Lung (tissue), 12 donors: ENCODE data around the gene SNCA. TPM values are rescaled to one million over a fixed set of nuclear protein-coding genes. Genes with fewer than 3 reads are reported as not detected.

Experiments
- ATAC-seq: fragments of 200-7000 bp; cut with Tn5 transposase; one replicate; pipeline ENCODE4 v1.9.1; 2020; ENCODE audit warnings: moderate number of reproducible peaks; ENCODE audit not compliant: insufficient read depth, low FRiP score
- DNase-seq, 3 donors: peaks; one replicate each; pipeline ENCODE4 v3.0.0-alpha.2; 2013 to 2017
- H3K27ac ChIP-seq, 2 donors: one replicate each; pipeline ENCODE4 v1.5.1; 2013; ENCODE audit warnings: mild to moderate bottlenecking in 2 of 2, moderate library complexity in 2 of 2, control low read depth in 1 of 2, inconsistent platforms in 1 of 2, low read depth in 1 of 2, low read length in 1 of 2
- H3K27me3 ChIP-seq, 3 donors: one replicate each; pipeline ENCODE4 v1.5.1; 2013; ENCODE audit warnings: low read length in 2 of 3; ENCODE audit not compliant: control insufficient read depth in 3 of 3, insufficient read depth in 3 of 3
- H3K36me3 ChIP-seq, 4 donors: one replicate each; pipeline ENCODE4 v1.5.1; 2013; ENCODE audit warnings: low read length in 4 of 4, mild to moderate bottlenecking in 1 of 4, moderate library complexity in 1 of 4; ENCODE audit not compliant: control insufficient read depth in 4 of 4, insufficient read depth in 4 of 4
- H3K4me1 ChIP-seq, 5 donors: one replicate each; pipeline ENCODE4 v1.5.1; 2013; ENCODE audit warnings: low read length in 5 of 5, mild to moderate bottlenecking in 2 of 5, moderate library complexity in 1 of 5; ENCODE audit not compliant: control insufficient read depth in 5 of 5, insufficient read depth in 5 of 5
- H3K4me3 ChIP-seq: one replicate; pipeline ENCODE4 v1.5.1; 2013; ENCODE audit warnings: mild to moderate bottlenecking, control low read depth, moderate library complexity
- H3K9ac ChIP-seq, 2 donors: one replicate each; pipeline ENCODE4 v1.5.1; 2013; ENCODE audit warnings: low read length in 2 of 2, control low read depth in 1 of 2; ENCODE audit not compliant: insufficient read depth in 1 of 2
- H3K9me3 ChIP-seq, 4 donors: one replicate each; pipeline ENCODE4 v1.5.1; 2013; ENCODE audit warnings: low read length in 3 of 4, mild to moderate bottlenecking in 1 of 4, moderate library complexity in 1 of 4; ENCODE audit not compliant: control insufficient read depth in 4 of 4, insufficient read depth in 3 of 4
- CTCF ChIP-seq: IDR thresholded peaks from 2 replicates; pipeline ENCODE4 v1.5.1; 2012; ENCODE audit warnings: mild to moderate bottlenecking; ENCODE audit errors: control extremely low read depth, extremely low read depth
- WGBS, 2 donors: extraction: QIAGEN DNeasy Blood & Tissue Kit; methylation state at CpG; one replicate each; pipeline ENCODE4 v1.1.7; 2013; 5-methylcytosine and 5-hydroxymethylcytosine counted together
- polyA plus RNA-seq, 2 donors: library from polyadenylated mRNA; stranded (reverse); fragments of 200-250 nt; gene quantifications; one replicate each; pipeline ENCODE4 v1.2.1, GENCODE V29; 2013
- total RNA-seq, 2 donors: library from RNA; depleted of rRNA in 1 of 2; stranded (reverse); fragments of >200 nt in 1 of 2; gene quantifications; one replicate each; pipeline ENCODE4 v1.2.1, GENCODE V29; 2014 to 2021
- donor health status: control.
- donor health status: control.
- donor health status: Bipolar disorder and iron deficiency.
- donor health status: healthy.
- donor health status: DM: yes; HTN: yes; CAD: no.

SNCA gene
- total and polyA plus RNA-seq, 4 donors = 7.1 to 60.4 (median 12.3) TPM

- H3K4me1 ChIP-seq = no peaks in the 10 kb centered on the region
- no peak for TF ChIP-seq CTCF
- 90 to 92% methylated on average over 4 of the region's 4 CpGs for WGBS, 2 donors
- H3K9me3 ChIP-seq = no peaks in the 10 kb centered on the region
- no peaks in the 10 kb centered on the region for H3K27me3 ChIP-seq
- H3K4me3 ChIP-seq = no peak overlapping the region
- H3K9ac ChIP-seq = no peak overlapping the region
- no peak overlapping the region for H3K27ac ChIP-seq
- peaks cover 0 to 2% (median 0%) of the 10 kb centered on the region in 4 donors for H3K36me3 ChIP-seq
- ATAC-seq (no peak), DNase-seq (no peak)
Observed at GRCh38 chr4:89739311-89739988, 97.5 kb downstream of the SNCA start.

- Histone ChIP-seq H3K4me1 (no peaks in the 10 kb centered on the region), H3K9me3 (no peaks in the 10 kb centered on the region), H3K4me3 (no peak overlapping the region), H3K27ac (no peak overlapping the region), H3K9ac (no peak overlapping the region), H3K27me3 (no peaks in the 10 kb centered on the region), H3K36me3 (peaks cover 0 to 2% (median 0%) of the 10 kb centered on the region in 4 donors)
- no peak for TF ChIP-seq CTCF
- DNase-seq = no peak
- 86 to 91% methylated on average over 2 of the region's 2 CpGs for WGBS, 2 donors
- no peak for ATAC-seq
Observed at GRCh38 chr4:89737888-89738287, 99.1 kb downstream of the SNCA start.

GRCh38 chr4:89733946-89734345, 103.0 kb downstream of the SNCA start:
- 76 to 85% methylated on average over 3 of the region's 3 CpGs for WGBS, 2 donors
- DNase-seq = no peak
- Histone ChIP-seq H3K27me3 (no peaks in the 10 kb centered on the region), H3K9me3 (no peaks in the 10 kb centered on the region), H3K27ac (no peak overlapping the region), H3K4me3 (no peak overlapping the region), H3K9ac (no peak overlapping the region), H3K4me1 (no peaks in the 10 kb centered on the region), H3K36me3 (no peaks in the 10 kb centered on the region)
- TF ChIP-seq CTCF = no peak
- ATAC-seq = no peak

GRCh38 chr4:89727238-89727637, 109.7 kb downstream of the SNCA start:
- no peak overlapping the region for H3K4me3 ChIP-seq
- H3K9ac ChIP-seq = no peak overlapping the region
- DNase-seq = no peak
- no peak overlapping the region for H3K27ac ChIP-seq
- TF ChIP-seq CTCF = no peak
- no peaks in the 10 kb centered on the region for H3K9me3 ChIP-seq
- no peaks in the 10 kb centered on the region for H3K4me1 ChIP-seq
- no peaks in the 10 kb centered on the region for H3K27me3 ChIP-seq
- H3K36me3 ChIP-seq = peaks cover 0 to 11% (median 0%) of the 10 kb centered on the region in 4 donors
- no peak for ATAC-seq
